Keratinocyte (primary cell): Measurements from ENCODE around the gene ARMC9. TPM values are rescaled to one million over a fixed set of nuclear protein-coding genes. Genes with fewer than 3 reads are reported as not detected.

Source experiments
- DNase-seq: peaks from one replicate; pipeline ENCODE4 v3.0.0-alpha.2; 2011; ENCODE audit warnings: low read depth, missing footprints, low spot score
- FAIRE-seq: peaks from 2 replicates; lab custom pipeline; 2011; peaks lifted over from hg19 to GRCh38; lab: Jason Lieb, UNC
- H2AFZ ChIP-seq: 2 replicates; pipeline ENCODE4 v1.6.0; 2012; ENCODE audit warnings: low read length, control low read depth, inconsistent platforms; ENCODE audit not compliant: control insufficient read depth
- H3K27ac ChIP-seq: 2 replicates; pipeline ENCODE4 v1.5.1; 2011; ENCODE audit warnings: low read length; ENCODE audit not compliant: control insufficient read depth, insufficient read depth
- H3K27me3 ChIP-seq: 3 replicates; pipeline ENCODE4 v1.6.0; 2011; ENCODE audit warnings: low read length; ENCODE audit not compliant: control insufficient read depth, insufficient read depth; ENCODE audit errors: extremely low read depth
- H3K36me3 ChIP-seq, 2 experiments: 2 replicates in 1 of 2; 3 replicates in 1 of 2; pipeline ENCODE4 v1.5.1; 2011; ENCODE audit warnings: low read length in 2 of 2, mild to moderate bottlenecking in 1 of 2; ENCODE audit not compliant: control insufficient read depth in 2 of 2, insufficient read depth in 2 of 2; ENCODE audit errors: extremely low read depth in 1 of 2
- H3K4me1 ChIP-seq: 3 replicates; pipeline ENCODE4 v1.5.1; 2011; ENCODE audit warnings: low read length; ENCODE audit not compliant: control insufficient read depth, insufficient read depth; ENCODE audit errors: extremely low read depth
- H3K4me2 ChIP-seq: 3 replicates; pipeline ENCODE4 v1.6.0; 2011; ENCODE audit warnings: low read depth, low read length; ENCODE audit not compliant: control insufficient read depth, insufficient read depth; ENCODE audit errors: extremely low read depth
- H3K4me3 ChIP-seq, 3 experiments: fragments of 200-600 bp in 1 of 3; sonication (generic) in 1 of 3; 2 replicates in 2 of 3; 3 replicates in 1 of 3; pipeline ENCODE4 v1.5.1; 2011 to 2016; ENCODE audit warnings: low read length in 3 of 3, mild to moderate bottlenecking in 3 of 3, control low read depth in 2 of 3, inconsistent platforms in 1 of 3, low read depth in 1 of 3, mixed read lengths in 1 of 3, mixed run types in 1 of 3, moderate library complexity in 1 of 3; ENCODE audit not compliant: control insufficient read depth in 2 of 3, insufficient read depth in 2 of 3; ENCODE audit errors: extremely low read depth in 1 of 3
- H3K79me2 ChIP-seq: 2 replicates; pipeline ENCODE4 v1.6.0; 2012; ENCODE audit warnings: low read length; ENCODE audit not compliant: control insufficient read depth, insufficient read depth
- H3K9ac ChIP-seq: 3 replicates; pipeline ENCODE4 v1.6.0; 2011; ENCODE audit warnings: low read length; ENCODE audit not compliant: control insufficient read depth, insufficient read depth; ENCODE audit errors: extremely low read depth
- H3K9me1 ChIP-seq: 3 replicates; pipeline ENCODE4 v1.6.0; 2011; ENCODE audit warnings: low read length; ENCODE audit not compliant: control insufficient read depth, insufficient read depth; ENCODE audit errors: extremely low read depth
- H3K9me3 ChIP-seq: 2 replicates; pipeline ENCODE4 v1.5.1; 2012; ENCODE audit warnings: low read depth, low read length; ENCODE audit not compliant: control insufficient read depth
- H4K20me1 ChIP-seq: 3 replicates; pipeline ENCODE4 v1.6.0; 2011; ENCODE audit warnings: low read length; ENCODE audit not compliant: control insufficient read depth, insufficient read depth; ENCODE audit errors: extremely low read depth
- EZH2 ChIP-seq: IDR thresholded peaks from one replicate; pipeline ENCODE4 v1.6.1; 2012; ENCODE audit warnings: inconsistent platforms, mild to moderate bottlenecking, low read length, moderate library complexity
- dilution Hi-C: fragments of 300-500 bp; cut with MboI; formaldehyde crosslinking; loops from one replicate; pipeline ENCODE4 v1.7.0; 2020; ENCODE audit warnings: low sequenced_read_pairs; ENCODE audit not compliant: extremely low pct_ligation_motif_present
- polyA plus RNA-seq, 5 experiments: library from polyadenylated mRNA; depleted of rRNA in 3 of 5; stranded (reverse) in 3 of 5; stranded (forward) in 1 of 5; unstranded in 1 of 5; fragments of >200 nt; gene quantifications; 1 replicate in 1 of 5; 2 replicates in 3 of 5; 3 replicates in 1 of 5; pipeline versions ENCODE4 v1.2.1 to v1.2.3, GENCODE V29; 2011 to 2012; ENCODE audit warnings: missing spikeins in 2 of 5, low read depth in 1 of 5, low replicate concordance in 1 of 5
- TF ChIP-seq, protein P1 (sequence below), 3 experiments: IDR thresholded peaks in 1 of 3; conservative IDR thresholded peaks in 1 of 3; optimal IDR thresholded peaks in 1 of 3; 2 replicates in 2 of 3; 3 replicates in 1 of 3; pipeline versions ENCODE3 to v1.5.1; 2011; ENCODE audit warnings: low read length in 3 of 3, mild to moderate bottlenecking in 3 of 3, moderate library complexity in 2 of 3, control low read depth in 1 of 3, inconsistent platforms in 1 of 3; ENCODE audit not compliant: insufficient read depth in 2 of 3; ENCODE audit errors: extremely low read depth in 1 of 3

Gene ARMC9
- polyA plus RNA-seq, 1 donor (not counting 4 experiments of a cell fraction or from before 2014, with no cell fraction given): 16.2 TPM

GRCh38 chr2:231380991-231381847, 182.8 kb downstream of the ARMC9 start:
- H4K20me1 ChIP-seq: no peaks in the 10 kb centered on the region
- H3K36me3 ChIP-seq: no peaks in the 10 kb centered on the region
- FAIRE-seq (no peak), DNase-seq (no peak)
- no peaks in the 10 kb centered on the region for H3K79me2 ChIP-seq
- no peak overlapping the region for H3K27ac ChIP-seq
- H3K27me3 ChIP-seq: no peaks in the 10 kb centered on the region
- no peaks in the 10 kb centered on the region for H3K9me1 ChIP-seq
- no peak overlapping the region for H3K4me3 ChIP-seq
- H3K4me1 ChIP-seq: peaks cover 6% of the 10 kb centered on the region
- H2AFZ ChIP-seq: no peak overlapping the region
- H3K9me3 ChIP-seq: peaks cover 8% of the 10 kb centered on the region
- TF ChIP-seq EZH2: no peak
- TF ChIP-seq, protein P1, sequence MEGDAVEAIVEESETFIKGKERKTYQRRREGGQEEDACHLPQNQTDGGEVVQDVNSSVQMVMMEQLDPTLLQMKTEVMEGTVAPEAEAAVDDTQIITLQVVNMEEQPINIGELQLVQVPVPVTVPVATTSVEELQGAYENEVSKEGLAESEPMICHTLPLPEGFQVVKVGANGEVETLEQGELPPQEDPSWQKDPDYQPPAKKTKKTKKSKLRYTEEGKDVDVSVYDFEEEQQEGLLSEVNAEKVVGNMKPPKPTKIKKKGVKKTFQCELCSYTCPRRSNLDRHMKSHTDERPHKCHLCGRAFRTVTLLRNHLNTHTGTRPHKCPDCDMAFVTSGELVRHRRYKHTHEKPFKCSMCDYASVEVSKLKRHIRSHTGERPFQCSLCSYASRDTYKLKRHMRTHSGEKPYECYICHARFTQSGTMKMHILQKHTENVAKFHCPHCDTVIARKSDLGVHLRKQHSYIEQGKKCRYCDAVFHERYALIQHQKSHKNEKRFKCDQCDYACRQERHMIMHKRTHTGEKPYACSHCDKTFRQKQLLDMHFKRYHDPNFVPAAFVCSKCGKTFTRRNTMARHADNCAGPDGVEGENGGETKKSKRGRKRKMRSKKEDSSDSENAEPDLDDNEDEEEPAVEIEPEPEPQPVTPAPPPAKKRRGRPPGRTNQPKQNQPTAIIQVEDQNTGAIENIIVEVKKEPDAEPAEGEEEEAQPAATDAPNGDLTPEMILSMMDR (optimal IDR thresholded peaks at IDR 0.05 in 1 of 3, IDR thresholded peaks at IDR 0.05 in 1 of 3, conservative IDR thresholded peaks at IDR 0.05 in 1 of 3; ENCODE audit: extremely low read depth in 1 of 3, insufficient read depth in 2 of 3, low read length in 3 of 3): no peak
- H3K4me2 ChIP-seq: no peak overlapping the region
- dilution Hi-C loops: no loop called here
- H3K9ac ChIP-seq: no peak overlapping the region

DNA sequence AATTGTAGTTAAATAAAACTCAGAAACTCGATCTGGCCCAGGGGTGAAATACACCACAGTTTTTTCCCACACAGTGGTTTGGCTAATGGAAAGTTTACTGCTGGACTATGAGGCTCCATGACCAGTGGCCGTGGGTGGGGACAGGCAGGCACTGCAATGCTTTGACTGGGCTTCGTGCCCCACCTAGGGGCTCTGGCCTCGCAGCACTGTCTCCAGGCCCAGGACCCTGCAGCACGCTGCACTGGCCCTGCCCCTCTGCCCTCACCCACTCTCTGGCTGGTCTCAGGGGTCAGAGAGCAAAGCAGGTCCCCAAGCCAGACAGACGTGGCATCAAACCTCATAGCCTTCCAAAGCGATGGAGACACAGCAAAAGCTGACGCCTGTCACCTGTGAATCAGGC, 183.7 kb downstream of the ARMC9 start:
- peaks cover 6% of the 10 kb centered on the region for H3K4me1 ChIP-seq
- peaks cover 8% of the 10 kb centered on the region for H3K9me3 ChIP-seq
- no peak overlapping the region for H2AFZ ChIP-seq
- H4K20me1 ChIP-seq: no peaks in the 10 kb centered on the region
- H3K4me3 ChIP-seq: no peak overlapping the region
- no peak overlapping the region for H3K27ac ChIP-seq
- no peaks in the 10 kb centered on the region for H3K9me1 ChIP-seq
- dilution Hi-C loops: no loop called here
- H3K36me3 ChIP-seq: no peaks in the 10 kb centered on the region
- H3K27me3 ChIP-seq: no peaks in the 10 kb centered on the region
- FAIRE-seq (no peak), DNase-seq (no peak)
- TF ChIP-seq EZH2: no peak
- TF ChIP-seq, protein P1 (optimal IDR thresholded peaks at IDR 0.05 in 1 of 3, IDR thresholded peaks at IDR 0.05 in 1 of 3, conservative IDR thresholded peaks at IDR 0.05 in 1 of 3; ENCODE audit: extremely low read depth in 1 of 3, insufficient read depth in 2 of 3, low read length in 3 of 3): no peak
- H3K9ac ChIP-seq: no peak overlapping the region
- no peak overlapping the region for H3K4me2 ChIP-seq
- no peaks in the 10 kb centered on the region for H3K79me2 ChIP-seq
